Gastroesophageal sphincter (tissue), 4 donors: ENCODE data around the gene LYPD5. TPM values are rescaled to one million over a fixed set of nuclear protein-coding genes. Genes with fewer than 3 reads are reported as not detected.

Experiments
- ATAC-seq: fragments of 150-250 bp; one replicate; pipeline ENCODE4 v1.9.1; 2016; ENCODE audit warnings: mild to moderate bottlenecking, moderate library complexity
- H3K27ac ChIP-seq, 4 donors: fragments of 200-600 bp; sonication (generic) in 3 of 4; 1 replicate in 3 of 4; 2 replicates in 1 of 4; pipeline ENCODE4 v1.5.1; 2016 to 2019
- H3K27me3 ChIP-seq: fragments of 200-600 bp; sonication (generic); one replicate; pipeline ENCODE4 v1.5.1; 2019
- H3K36me3 ChIP-seq, 2 donors: fragments of 200-600 bp; sonication (generic); one replicate each; pipeline ENCODE4 v1.5.1; 2019; ENCODE audit warnings: control low read depth in 1 of 2
- H3K4me1 ChIP-seq, 3 donors: fragments of 200-600 bp; sonication (generic); 1 replicate in 2 of 3; 2 replicates in 1 of 3; pipeline ENCODE4 v1.5.1; 2016 to 2019; ENCODE audit warnings: control low read depth in 2 of 3
- H3K4me3 ChIP-seq, 2 donors: fragments of 200-600 bp; sonication (generic); one replicate each; pipeline ENCODE4 v1.5.1; 2019; ENCODE audit warnings: mild to moderate bottlenecking in 1 of 2, moderate library complexity in 1 of 2
- H3K9me3 ChIP-seq, 3 donors: fragments of 200-600 bp; sonication (generic); one replicate each; pipeline ENCODE4 v1.5.1; 2017 to 2019; ENCODE audit warnings: control low read depth in 2 of 3
- EP300 ChIP-seq: sonication (generic); formaldehyde crosslinking; IDR thresholded peaks from one replicate; pipeline ENCODE4 v1.6.1; 2017; ENCODE audit warnings: antibody characterized with exemption, mild to moderate bottlenecking
- POLR2A ChIP-seq, 2 donors: fragments of 450-650 bp; IDR thresholded peaks; one replicate each; pipeline ENCODE4 v1.6.1; 2017; ENCODE audit warnings: antibody characterized with exemption in 2 of 2, mild to moderate bottlenecking in 2 of 2, moderate library complexity in 1 of 2
- POLR2AphosphoS5 ChIP-seq: sonication (generic); formaldehyde crosslinking; IDR thresholded peaks from one replicate; pipeline ENCODE4 v1.6.1; 2017; ENCODE audit warnings: antibody characterized with exemption
- WGBS, 2 donors: methylation state at CpG; one replicate each; pipeline ENCODE4 v1.1.5; 2018; ENCODE audit warnings: low coverage in 1 of 2; 5-methylcytosine and 5-hydroxymethylcytosine counted together
- total RNA-seq, 4 donors: library from RNA; depleted of rRNA; stranded (reverse); fragments of >200 nt; gene quantifications; one replicate each; pipeline ENCODE4 v1.1.0, GENCODE V29; 2016
- TF ChIP-seq, protein P1 (sequence below), 4 experiments: fragments of 200-600 bp in 2 of 4; fragments of 450-650 bp in 2 of 4; sonication (generic) in 1 of 4; IDR thresholded peaks; one replicate each; pipeline ENCODE4 v1.5.1; 2017 to 2019; ENCODE audit warnings: antibody characterized with exemption in 4 of 4, mild to moderate bottlenecking in 2 of 4, moderate library complexity in 2 of 4

Gene LYPD5
- total RNA-seq, 4 donors from 2014 or later, result 3.1 to 9.8 (median 5.2) TPM

DNA sequence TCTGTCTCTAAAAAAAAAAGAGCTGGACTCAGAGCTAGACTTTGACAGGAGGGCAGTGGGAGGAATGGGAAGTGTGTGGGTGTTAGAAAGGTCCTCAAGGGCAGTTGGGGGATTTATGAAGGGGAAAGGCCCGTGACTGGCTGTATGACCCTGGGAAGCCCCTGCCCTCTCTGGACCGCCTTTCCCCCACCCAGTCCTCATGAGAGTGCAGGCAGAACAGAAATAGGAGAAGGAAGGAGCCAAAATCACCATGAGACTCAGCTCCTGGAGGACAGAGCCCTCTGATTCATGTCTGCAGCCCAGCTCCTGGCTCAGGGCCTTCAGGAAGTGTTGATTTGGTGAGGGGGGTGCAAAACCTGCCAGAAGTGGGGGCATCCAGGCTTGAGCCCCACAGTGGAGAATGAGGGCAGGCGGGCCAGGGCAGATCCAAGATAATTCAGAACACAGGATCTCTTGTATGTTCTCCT, 38.7 kb downstream of the LYPD5 start:
- WGBS, 2 donors, result 6 to 46% methylated on average over 2 to 3 of the region's 3 CpGs
- no peaks in the 10 kb centered on the region for H3K36me3 ChIP-seq
- H3K9me3 ChIP-seq, result no peaks in the 10 kb centered on the region
- H3K27ac ChIP-seq, result peak overlapping the region in 1 of 4 donors; percentile 71
- peak; percentile 26 for ATAC-seq
- TF ChIP-seq EP300 (no peak), POLR2AphosphoS5 (no peak), POLR2A (IDR thresholded peaks at IDR 0.05) (no peak)
- TF ChIP-seq, protein P1, sequence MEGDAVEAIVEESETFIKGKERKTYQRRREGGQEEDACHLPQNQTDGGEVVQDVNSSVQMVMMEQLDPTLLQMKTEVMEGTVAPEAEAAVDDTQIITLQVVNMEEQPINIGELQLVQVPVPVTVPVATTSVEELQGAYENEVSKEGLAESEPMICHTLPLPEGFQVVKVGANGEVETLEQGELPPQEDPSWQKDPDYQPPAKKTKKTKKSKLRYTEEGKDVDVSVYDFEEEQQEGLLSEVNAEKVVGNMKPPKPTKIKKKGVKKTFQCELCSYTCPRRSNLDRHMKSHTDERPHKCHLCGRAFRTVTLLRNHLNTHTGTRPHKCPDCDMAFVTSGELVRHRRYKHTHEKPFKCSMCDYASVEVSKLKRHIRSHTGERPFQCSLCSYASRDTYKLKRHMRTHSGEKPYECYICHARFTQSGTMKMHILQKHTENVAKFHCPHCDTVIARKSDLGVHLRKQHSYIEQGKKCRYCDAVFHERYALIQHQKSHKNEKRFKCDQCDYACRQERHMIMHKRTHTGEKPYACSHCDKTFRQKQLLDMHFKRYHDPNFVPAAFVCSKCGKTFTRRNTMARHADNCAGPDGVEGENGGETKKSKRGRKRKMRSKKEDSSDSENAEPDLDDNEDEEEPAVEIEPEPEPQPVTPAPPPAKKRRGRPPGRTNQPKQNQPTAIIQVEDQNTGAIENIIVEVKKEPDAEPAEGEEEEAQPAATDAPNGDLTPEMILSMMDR (IDR thresholded peaks at IDR 0.05), result no peak
- peaks cover 7% of the 10 kb centered on the region for H3K27me3 ChIP-seq
- peaks cover 0 to 6% (median 4%) of the 10 kb centered on the region in 3 donors for H3K4me1 ChIP-seq
- H3K4me3 ChIP-seq, result no peak overlapping the region

DNA sequence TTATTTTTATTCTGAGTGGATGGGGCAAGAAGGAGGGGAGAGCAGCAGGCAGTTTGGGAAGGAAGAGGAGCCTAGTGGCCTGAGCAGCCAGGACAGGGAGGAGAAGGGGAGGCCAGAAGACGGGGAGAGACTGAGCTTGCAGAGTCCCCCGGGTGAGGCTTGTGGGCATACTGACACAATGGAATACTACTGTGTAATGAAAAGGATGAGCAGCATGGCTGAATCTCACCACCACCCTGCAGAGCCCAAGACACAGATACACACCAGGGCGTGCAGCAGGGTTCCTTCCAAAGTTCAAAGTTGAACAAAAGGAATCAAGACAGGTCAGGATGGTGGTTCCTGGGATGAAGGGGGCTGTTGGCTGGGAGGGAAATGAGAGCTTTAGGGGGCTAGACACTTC, 39.4 kb downstream of the LYPD5 start:
- no peak overlapping the region for H3K4me3 ChIP-seq
- no peaks in the 10 kb centered on the region for H3K9me3 ChIP-seq
- peaks cover 0 to 6% (median 4%) of the 10 kb centered on the region in 3 donors for H3K4me1 ChIP-seq
- no peak for ATAC-seq
- H3K36me3 ChIP-seq, result no peaks in the 10 kb centered on the region
- TF ChIP-seq EP300 (no peak), POLR2AphosphoS5 (no peak), POLR2A (IDR thresholded peaks at IDR 0.05) (no peak)
- TF ChIP-seq, protein P1 (IDR thresholded peaks at IDR 0.05), result no peak
- WGBS, 2 donors, result 66% methylated on average over 3 of the region's 3 CpGs; no CpG with 5 or more reads in 1 of the 2 donors
- H3K27me3 ChIP-seq, result peaks cover 7% of the 10 kb centered on the region
- no peak overlapping the region for H3K27ac ChIP-seq

- peaks cover 7% of the 10 kb centered on the region for H3K27me3 ChIP-seq
- H3K27ac ChIP-seq, result no peak overlapping the region
- TF ChIP-seq, protein P1 (IDR thresholded peaks at IDR 0.05), result no peak
- 86 to 92% methylated on average over 3 to 4 of the region's 4 CpGs for WGBS, 2 donors
- H3K9me3 ChIP-seq, result no peaks in the 10 kb centered on the region
- no peak for ATAC-seq
- H3K4me1 ChIP-seq, result peaks cover 0 to 6% (median 4%) of the 10 kb centered on the region in 3 donors
- H3K4me3 ChIP-seq, result no peak overlapping the region
- no peaks in the 10 kb centered on the region for H3K36me3 ChIP-seq
Observed at GRCh38 chr19:43760941-43761340, 41.3 kb downstream of the LYPD5 start.

- no peaks in the 10 kb centered on the region for H3K27me3 ChIP-seq
- H3K4me3 ChIP-seq, result no peak overlapping the region
- no peak for ATAC-seq
- H3K9me3 ChIP-seq, result no peaks in the 10 kb centered on the region
- 68 to 69% methylated on average over 5 of the region's 5 CpGs for WGBS, 2 donors
- H3K36me3 ChIP-seq, result no peaks in the 10 kb centered on the region
- no peak for TF ChIP-seq POLR2AphosphoS5
- no peak for TF ChIP-seq EP300
- no peak for TF ChIP-seq POLR2A (IDR thresholded peaks at IDR 0.05)
- TF ChIP-seq, protein P1 (IDR thresholded peaks at IDR 0.05), result no peak
- H3K27ac ChIP-seq, result no peak overlapping the region
- H3K4me1 ChIP-seq, result peaks cover 0 to 9% (median 3%) of the 10 kb centered on the region in 3 donors
Observed at GRCh38 chr19:43759515-43759914, 42.7 kb downstream of the LYPD5 start.

- Histone ChIP-seq H3K36me3 (peaks cover 0 to 13% of the 10 kb centered on the region in 2 donors), H3K27me3 (no peaks in the 10 kb centered on the region), H3K4me3 (peak overlapping the region; percentile 69 to 80), H3K9me3 (no peaks in the 10 kb centered on the region), H3K4me1 (peaks cover 4 to 35% (median 14%) of the 10 kb centered on the region in 3 donors), H3K27ac (peak overlapping the region; percentile 87 to 99 (median 98))
- TF ChIP-seq POLR2A (IDR thresholded peaks at IDR 0.05), result no peak
- no peak for TF ChIP-seq EP300
- ATAC-seq, result peak; percentile 19
- WGBS, 2 donors, result 0 to 1% methylated on average over 3 to 27 of the region's 28 CpGs
Observed at GRCh38 chr19:43755256-43755801, 46.9 kb downstream of the LYPD5 start.
